SK-N-MC (cell line): Measurements from ENCODE around the gene CTDSPL2.
"Not testable (repeated sequence)": the region's sequence is repeated elsewhere in the genome, so short reads cannot be mapped to it uniquely, and the experiment has no call there.

Source experiments
- DNase-seq: peaks from one replicate; pipeline ENCODE4 v3.0.0-alpha.2; 2011; ENCODE audit warnings: low read depth, low spot score
- H3K27ac ChIP-seq: fragments of 200-600 bp; sonication (generic); 2 replicates; pipeline ENCODE4 v1.5.1; 2016; ENCODE audit warnings: mixed run types
- H3K36me3 ChIP-seq: fragments of 200-600 bp; sonication (generic); 2 replicates; pipeline ENCODE4 v1.6.1; 2017; ENCODE audit warnings: antibody characterized with exemption, low read length, mixed read lengths; ENCODE audit not compliant: insufficient read depth
- H3K4me3 ChIP-seq: fragments of 200-600 bp; sonication (generic); 2 replicates; pipeline ENCODE4 v1.5.1; 2016
- H3K9ac ChIP-seq: fragments of 200-600 bp; sonication (generic); 2 replicates; pipeline ENCODE4 v1.8.0; 2017; ENCODE audit warnings: mixed run types, mixed read lengths; ENCODE audit not compliant: insufficient read length
- H3K9me3 ChIP-seq: fragments of 200-600 bp; sonication (generic); 2 replicates; pipeline ENCODE4 v1.6.1; 2017; ENCODE audit warnings: low read depth, mild to moderate bottlenecking, antibody characterized with exemption, low read length, moderate library complexity, mixed read lengths
- EZH2 ChIP-seq: fragments of 200-600 bp; sonication (generic); IDR thresholded peaks from one replicate; pipeline ENCODE4 v1.6.1; 2017; ENCODE audit warnings: antibody characterized with exemption
- FOXP2 ChIP-seq: optimal IDR thresholded peaks from 2 replicates; pipeline ENCODE3; 2011; ENCODE audit warnings: mild to moderate bottlenecking, moderate library complexity; ENCODE audit not compliant: insufficient read depth; ENCODE audit errors: extremely low read length, control extremely low read depth
- POLR2AphosphoS5 ChIP-seq: IDR thresholded peaks from 2 replicates; pipeline ENCODE4 v1.6.1; 2012; ENCODE audit warnings: mild to moderate bottlenecking, low read depth, low read length, borderline replicate concordance

Gene CTDSPL2

GRCh38 chr15:44529864-44530604, 102.6 kb downstream of the CTDSPL2 start:
- TF ChIP-seq FOXP2 (no peak), EZH2 (no peak), POLR2AphosphoS5 (no peak)
- Histone ChIP-seq H3K9ac (no peak overlapping the region), H3K4me3 (no peak overlapping the region), H3K9me3 (no peaks in the 10 kb centered on the region), H3K27ac (no peak overlapping the region), H3K36me3 (peaks cover 2% of the 10 kb centered on the region; the same call in 1 of the 2 replicates)
- DNase-seq: no peak

GRCh38 chr15:44530653-44531052, 103.2 kb downstream of the CTDSPL2 start:
- no peak for DNase-seq
- no peak overlapping the region for H3K27ac ChIP-seq
- no peaks in the 10 kb centered on the region for H3K36me3 ChIP-seq
- H3K9me3 ChIP-seq: no peaks in the 10 kb centered on the region
- TF ChIP-seq POLR2AphosphoS5 (no peak), FOXP2 (no peak), EZH2 (no peak)
- H3K9ac ChIP-seq: no peak overlapping the region
- no peak overlapping the region for H3K4me3 ChIP-seq

- not testable (repeated sequence) for H3K4me3 ChIP-seq, H3K36me3 ChIP-seq, H3K9me3 ChIP-seq, H3K27ac ChIP-seq, DNase-seq, H3K9ac ChIP-seq
Measured at GRCh38 chr15:44532275-44532674, 104.8 kb downstream of the CTDSPL2 start.

- H3K4me3 ChIP-seq: no peak overlapping the region
- no peak for TF ChIP-seq POLR2AphosphoS5
- no peak for TF ChIP-seq EZH2
- no peak for TF ChIP-seq FOXP2
- no peaks in the 10 kb centered on the region for H3K36me3 ChIP-seq
- no peak for DNase-seq
- H3K9ac ChIP-seq: no peak overlapping the region
- no peak overlapping the region for H3K27ac ChIP-seq
- no peaks in the 10 kb centered on the region for H3K9me3 ChIP-seq
Measured at GRCh38 chr15:44532689-44533088, 105.3 kb downstream of the CTDSPL2 start.

- TF ChIP-seq POLR2AphosphoS5 (no peak), FOXP2 (no peak), EZH2 (no peak)
- no peaks in the 10 kb centered on the region for H3K9me3 ChIP-seq
- H3K9ac ChIP-seq: no peak overlapping the region
- no peak overlapping the region for H3K27ac ChIP-seq
- peaks cover 12% of the 10 kb centered on the region for H3K36me3 ChIP-seq
- no peak overlapping the region for H3K4me3 ChIP-seq
- no peak for DNase-seq
Measured at GRCh38 chr15:44535092-44535491, 107.7 kb downstream of the CTDSPL2 start.

GRCh38 chr15:44535523-44536301, 108.3 kb downstream of the CTDSPL2 start:
- DNase-seq: no peak
- TF ChIP-seq EZH2 (no peak), FOXP2 (no peak), POLR2AphosphoS5 (no peak)
- H3K36me3 ChIP-seq: peaks cover 17% of the 10 kb centered on the region
- H3K9me3 ChIP-seq: no peaks in the 10 kb centered on the region
- H3K9ac ChIP-seq: peak overlapping the region; percentile 90
- H3K27ac ChIP-seq: peak overlapping the region; percentile 69
- H3K4me3 ChIP-seq: peak overlapping the region; percentile 84

GRCh38 chr15:44536302-44536961, 109.0 kb downstream of the CTDSPL2 start:
- H3K36me3 ChIP-seq: peaks cover 24% of the 10 kb centered on the region
- H3K9me3 ChIP-seq: no peaks in the 10 kb centered on the region
- peak overlapping the region; percentile 84 for H3K4me3 ChIP-seq
- peak; percentile 87 for TF ChIP-seq POLR2AphosphoS5
- TF ChIP-seq EZH2: no peak
- H3K9ac ChIP-seq: peak overlapping the region; percentile 90
- no peak for DNase-seq
- H3K27ac ChIP-seq: peak overlapping the region; percentile 69

- peak; percentile 34 for DNase-seq
- no peaks in the 10 kb centered on the region for H3K9me3 ChIP-seq
- peak within 1 kb of the TSS; percentile 84 for H3K4me3 ChIP-seq
- H3K9ac ChIP-seq: peak within 1 kb of the TSS; percentile 96
- H3K36me3 ChIP-seq: peaks cover 31% of the 10 kb centered on the region
- peak within 1 kb of the TSS; percentile 82 for H3K27ac ChIP-seq
- TF ChIP-seq POLR2AphosphoS5 (peak; percentile 92), FOXP2 (peak; percentile 89), EZH2 (no peak)
Measured at GRCh38 chr15:44536962-44537734, 109.7 kb downstream of the CTDSPL2 start, which contains the start of gene EIF3J. EIF3J (plus strand) TSS chr15:44537147; CDS start chr15:44537195, 48 bp downstream.
